Left forelimb (tissue), 1 donor: ENCODE data around the gene MCOLN2.

ENCODE experiments used
- DNase-seq: peaks from one replicate; pipeline ENCODE4 v3.0.0-alpha.2; 2018; ENCODE audit warnings: low spot score

Gene MCOLN2

GRCh38 chr1:84985365-84985764 is 11.5 kb downstream of the MCOLN2 start:
- DNase-seq: no peak

GRCh38 chr1:84982395-84982794 is 14.5 kb downstream of the MCOLN2 start:
- no peak for DNase-seq

GRCh38 chr1:84975035-84975434 is 21.9 kb downstream of the MCOLN2 start:
- DNase-seq: no peak

GRCh38 chr1:84973498-84974334 is 23.2 kb downstream of the MCOLN2 start:
- no peak for DNase-seq

- DNase-seq: no peak
Observed at GRCh38 chr1:84972377-84972987, 24.4 kb downstream of the MCOLN2 start.

GRCh38 chr1:84971957-84972356 is 25.0 kb downstream of the MCOLN2 start:
- DNase-seq: no peak

- no peak for DNase-seq
Observed at GRCh38 chr1:84969489-84970250, 27.2 kb downstream of the MCOLN2 start.

GRCh38 chr1:84968865-84969264 is 28.0 kb downstream of the MCOLN2 start:
- DNase-seq: no peak

GRCh38 chr1:84968101-84968500 is 28.8 kb downstream of the MCOLN2 start:
- no peak for DNase-seq

GRCh38 chr1:84967666-84968065 is 29.2 kb downstream of the MCOLN2 start:
- DNase-seq: no peak

- no peak for DNase-seq
Observed at GRCh38 chr1:84963021-84963420, 33.9 kb downstream of the MCOLN2 start.

- no peak for DNase-seq
Observed at GRCh38 chr1:84961316-84961715, 35.6 kb downstream of the MCOLN2 start.

GRCh38 chr1:84960371-84960770 is 36.5 kb downstream of the MCOLN2 start:
- DNase-seq: no peak

- DNase-seq: no peak
Observed at GRCh38 chr1:84959294-84959693, 37.6 kb downstream of the MCOLN2 start.

GRCh38 chr1:84957966-84958365 is 38.9 kb downstream of the MCOLN2 start:
- DNase-seq: no peak

GRCh38 chr1:84956655-84957054 is 40.3 kb downstream of the MCOLN2 start:
- DNase-seq: no peak

- no peak for DNase-seq
Observed at GRCh38 chr1:84956097-84956496, 40.8 kb downstream of the MCOLN2 start.

GRCh38 chr1:84949664-84950063 is 47.2 kb downstream of the MCOLN2 start:
- DNase-seq: no peak

GRCh38 chr1:84947536-84948410 is 49.1 kb downstream of the MCOLN2 start:
- no peak for DNase-seq

- DNase-seq: no peak
Observed at GRCh38 chr1:84946631-84947030, 50.3 kb downstream of the MCOLN2 start.

GRCh38 chr1:84944767-84945486 is 52.0 kb downstream of the MCOLN2 start:
- no peak for DNase-seq
